Natural killer cell (primary cell): ENCODE measurements around the gene ATXN10. TPM values are rescaled to one million over a fixed set of nuclear protein-coding genes. Genes with fewer than 3 reads are reported as not detected.

Experiments
- ATAC-seq, 3 donors: fragments of 150-1000 bp in 2 of 3; fragments of 200-7000 bp in 1 of 3; cut with Tn5 transposase; 1 replicate in 1 of 3; 2 replicates in 2 of 3; pipeline ENCODE4 v1.10.0; 2021; ENCODE audit warnings: mild to moderate bottlenecking in 2 of 3, moderate library complexity in 2 of 3
- DNase-seq, 2 donors: peaks; one replicate each; pipeline versions ENCODE4 v3.0.0 to v3.0.0-alpha.2; 2013 to 2021; ENCODE audit warnings: mixed read lengths in 1 of 2
- H3K27ac ChIP-seq: one replicate; pipeline ENCODE4 v1.5.1; 2013; ENCODE audit warnings: mild to moderate bottlenecking, low read length
- H3K27me3 ChIP-seq: one replicate; pipeline ENCODE4 v1.6.1; 2013; ENCODE audit warnings: low read length; ENCODE audit not compliant: control insufficient read depth, insufficient read depth
- H3K36me3 ChIP-seq: one replicate; pipeline ENCODE4 v1.6.1; 2013; ENCODE audit warnings: low read length; ENCODE audit not compliant: control insufficient read depth, insufficient read depth
- H3K4me1 ChIP-seq: one replicate; pipeline ENCODE4 v1.6.1; 2013; ENCODE audit warnings: low read length; ENCODE audit not compliant: control insufficient read depth, insufficient read depth
- H3K4me3 ChIP-seq: one replicate; pipeline ENCODE4 v1.5.1; 2013; ENCODE audit warnings: low read length
- H3K9me3 ChIP-seq: one replicate; pipeline ENCODE4 v1.6.1; 2013; ENCODE audit warnings: low read length; ENCODE audit not compliant: control insufficient read depth, insufficient read depth
- H3K27ac Mint-ChIP-seq, 2 donors: one replicate each; pipeline ENCODE4 v1.8.0; 2022; ENCODE audit warnings: mild to moderate bottlenecking in 2 of 2, mixed read lengths in 2 of 2, moderate library complexity in 1 of 2
- H3K27me3 Mint-ChIP-seq, 2 donors: one replicate each; pipeline ENCODE4 v1.8.0; 2022; ENCODE audit warnings: low read depth in 2 of 2, mixed read lengths in 2 of 2
- H3K36me3 Mint-ChIP-seq: one replicate; pipeline ENCODE4 v1.8.0; 2022; ENCODE audit warnings: mixed read lengths
- H3K4me1 Mint-ChIP-seq, 2 donors: one replicate each; pipeline ENCODE4 v1.8.0; 2022; ENCODE audit warnings: mixed read lengths in 2 of 2
- H3K4me3 Mint-ChIP-seq: one replicate; pipeline ENCODE4 v1.8.0; 2022; ENCODE audit warnings: mild to moderate bottlenecking, moderate library complexity, mixed read lengths
- H3K9me3 Mint-ChIP-seq, 2 donors: one replicate each; pipeline ENCODE4 v1.8.0; 2022; ENCODE audit warnings: mixed read lengths in 2 of 2
- CTCF ChIP-seq: fragments of 200-600 bp; IDR thresholded peaks from one replicate; pipeline ENCODE4 v1.8.0; 2022; ENCODE audit warnings: antibody characterized with exemption
- WGBS: methylation state at CpG from one replicate; pipeline ENCODE4 v1.1.7; 2013; ENCODE audit warnings: missing lambda C conversion rate; ENCODE audit not compliant: insufficient coverage; 5-methylcytosine and 5-hydroxymethylcytosine counted together
- intact Hi-C: fragments of 100-400 bp; cut with micrococcal nuclease; formaldehyde crosslinking; loops from one replicate; pipeline ENCODE4 v1.14.2; 2022
- total RNA-seq, 4 donors: library from RNA; stranded (reverse); fragments of 120-200 nt in 1 of 4; gene quantifications; one replicate each; pipeline versions ENCODE4 v1.2.3 to v1.2.4, GENCODE V29; 2013 to 2022

Gene ATXN10
- total RNA-seq, 3 donors from 2014 or later (not counting 1 experiment from before 2014, with no cell fraction given): 79.3 to 90.5 (median 88.8) TPM

- no peak for TF ChIP-seq CTCF
- Histone ChIP-seq H3K4me1 (peaks cover 8% of the 10 kb centered on the region), H3K36me3 (no peaks in the 10 kb centered on the region), H3K4me3 (no peak overlapping the region), H3K27me3 (peaks cover 18% of the 10 kb centered on the region), H3K9me3 (peaks cover 5% of the 10 kb centered on the region), H3K27ac (no peak overlapping the region)
- Mint-ChIP-seq H3K36me3 (no peaks in the 10 kb centered on the region), H3K4me1 (peaks cover 6 to 20% of the 10 kb centered on the region in 2 donors), H3K27ac (no peak overlapping the region), H3K9me3 (peaks cover 0 to 4% of the 10 kb centered on the region in 2 donors), H3K4me3 (no peak overlapping the region), H3K27me3 (peaks cover 45 to 46% of the 10 kb centered on the region in 2 donors)
- intact Hi-C loops: loop anchor here (10.0 kb wide), 1 partner anchor 293 kb away; no protein-coding TSS in a partner anchor
- no peak for ATAC-seq
- WGBS: 31% methylated on average over 20 of the region's 20 CpGs
- no peak for DNase-seq
Observed at GRCh38 chr22:45867906-45868555, 196.4 kb downstream of the ATXN10 start.

GRCh38 chr22:45868571-45869339, 197.1 kb downstream of the ATXN10 start:
- no peak for ATAC-seq
- Mint-ChIP-seq H3K27me3 (peaks cover 44 to 47% of the 10 kb centered on the region in 2 donors), H3K36me3 (no peaks in the 10 kb centered on the region), H3K4me3 (no peak overlapping the region), H3K27ac (no peak overlapping the region), H3K9me3 (peaks cover 0 to 5% of the 10 kb centered on the region in 2 donors), H3K4me1 (peaks cover 6 to 18% of the 10 kb centered on the region in 2 donors)
- Histone ChIP-seq H3K27ac (no peak overlapping the region), H3K4me3 (no peak overlapping the region), H3K36me3 (no peaks in the 10 kb centered on the region), H3K4me1 (peaks cover 8% of the 10 kb centered on the region), H3K9me3 (peaks cover 5% of the 10 kb centered on the region), H3K27me3 (peaks cover 18% of the 10 kb centered on the region)
- intact Hi-C loops: loop anchor here (10.0 kb wide), 1 partner anchor 294 kb away; no protein-coding TSS in a partner anchor
- WGBS: 55% methylated on average over 18 of the region's 18 CpGs
- TF ChIP-seq CTCF: no peak
- DNase-seq: peak in 1 of 2 donors; percentile 9

- DNase-seq (peak in 1 of 2 donors; percentile 7), ATAC-seq (no peak)
- intact Hi-C loops: loop anchor here (10.0 kb wide), 1 partner anchor 295 kb away; no protein-coding TSS in a partner anchor
- TF ChIP-seq CTCF: no peak
- Mint-ChIP-seq H3K9me3 (peaks cover 0 to 5% of the 10 kb centered on the region in 2 donors), H3K36me3 (no peaks in the 10 kb centered on the region), H3K27me3 (peaks cover 38 to 43% of the 10 kb centered on the region in 2 donors), H3K27ac (no peak overlapping the region), H3K4me1 (peaks cover 6 to 12% of the 10 kb centered on the region in 2 donors), H3K4me3 (no peak overlapping the region)
- WGBS: 81% methylated on average over 13 of the region's 13 CpGs
- Histone ChIP-seq H3K4me1 (peaks cover 3% of the 10 kb centered on the region), H3K27ac (no peak overlapping the region), H3K4me3 (no peak overlapping the region), H3K36me3 (no peaks in the 10 kb centered on the region), H3K27me3 (peaks cover 18% of the 10 kb centered on the region), H3K9me3 (peaks cover 5% of the 10 kb centered on the region)
Observed at GRCh38 chr22:45869340-45869847, 197.8 kb downstream of the ATXN10 start.
